DMS79 (cell line): Measurements from ENCODE around the gene BBC3.
"Not testable (repeated sequence)": the region's sequence is repeated elsewhere in the genome, so short reads cannot be mapped to it uniquely, and the experiment has no call there.

Source experiments
- DNase-seq: peaks from one replicate; lab custom pipeline; 2025; lab: John Stamatoyannopoulos, UW

Gene BBC3

GRCh38 chr19:47257411-47258169 lies 26.6 kb upstream of the BBC3 start:
- no peak for DNase-seq

GRCh38 chr19:47256693-47257410 lies 25.9 kb upstream of the BBC3 start:
- DNase-seq: peak; percentile 95

- peak; percentile 95 for DNase-seq
Measured at GRCh38 chr19:47255879-47256692, 25.1 kb upstream of the BBC3 start, which contains the start of gene CCDC9. Gene CCDC9, plus strand, starts transcription at chr19:47256525. Its CDS starts 1,876 bp downstream, at chr19:47258401.

GRCh38 chr19:47253970-47254369 lies 23.0 kb upstream of the BBC3 start:
- DNase-seq: no peak

- no peak for DNase-seq
Measured at GRCh38 chr19:47253467-47253881, 22.5 kb upstream of the BBC3 start.

GRCh38 chr19:47253016-47253415 lies 22.0 kb upstream of the BBC3 start:
- not testable (repeated sequence) for DNase-seq

GRCh38 chr19:47247308-47247990 lies 16.4 kb upstream of the BBC3 start:
- DNase-seq: no peak

GRCh38 chr19:47243776-47244547 lies 13.0 kb upstream of the BBC3 start:
- peak; percentile 76 for DNase-seq

GRCh38 chr19:47243364-47243775 lies 12.4 kb upstream of the BBC3 start:
- DNase-seq: no peak

GRCh38 chr19:47241919-47242577 lies 11.0 kb upstream of the BBC3 start:
- DNase-seq: no peak

- peak; percentile 73 for DNase-seq
Measured at GRCh38 chr19:47240996-47241918, 10.3 kb upstream of the BBC3 start.

GRCh38 chr19:47240556-47240955 lies 9.6 kb upstream of the BBC3 start:
- DNase-seq: no peak

- peak; percentile 39 for DNase-seq
Measured at GRCh38 chr19:47239610-47240296, 8.8 kb upstream of the BBC3 start.

GRCh38 chr19:47239152-47239551 lies 8.2 kb upstream of the BBC3 start:
- DNase-seq: no peak

GRCh38 chr19:47236072-47236675 lies 5.2 kb upstream of the BBC3 start:
- DNase-seq: no peak

GRCh38 chr19:47232422-47233211 lies 1.6 kb upstream of the BBC3 start:
- DNase-seq: no peak

GRCh38 chr19:47231215-47232054 lies 436 bp upstream of the BBC3 start:
- no peak for DNase-seq
